ENCODE data around the gene KCTD10. TPM values are rescaled to one million over a fixed set of nuclear protein-coding genes. Genes with fewer than 3 reads are reported as not detected.

The KCTD10 gene
- total and polyA plus RNA-seq, 9 of the 15 experiments (the other 6 are each of a cell fraction or from before 2014, with no cell fraction given) = 1.9 to 37.5 (median 15.7) TPM

DNA sequence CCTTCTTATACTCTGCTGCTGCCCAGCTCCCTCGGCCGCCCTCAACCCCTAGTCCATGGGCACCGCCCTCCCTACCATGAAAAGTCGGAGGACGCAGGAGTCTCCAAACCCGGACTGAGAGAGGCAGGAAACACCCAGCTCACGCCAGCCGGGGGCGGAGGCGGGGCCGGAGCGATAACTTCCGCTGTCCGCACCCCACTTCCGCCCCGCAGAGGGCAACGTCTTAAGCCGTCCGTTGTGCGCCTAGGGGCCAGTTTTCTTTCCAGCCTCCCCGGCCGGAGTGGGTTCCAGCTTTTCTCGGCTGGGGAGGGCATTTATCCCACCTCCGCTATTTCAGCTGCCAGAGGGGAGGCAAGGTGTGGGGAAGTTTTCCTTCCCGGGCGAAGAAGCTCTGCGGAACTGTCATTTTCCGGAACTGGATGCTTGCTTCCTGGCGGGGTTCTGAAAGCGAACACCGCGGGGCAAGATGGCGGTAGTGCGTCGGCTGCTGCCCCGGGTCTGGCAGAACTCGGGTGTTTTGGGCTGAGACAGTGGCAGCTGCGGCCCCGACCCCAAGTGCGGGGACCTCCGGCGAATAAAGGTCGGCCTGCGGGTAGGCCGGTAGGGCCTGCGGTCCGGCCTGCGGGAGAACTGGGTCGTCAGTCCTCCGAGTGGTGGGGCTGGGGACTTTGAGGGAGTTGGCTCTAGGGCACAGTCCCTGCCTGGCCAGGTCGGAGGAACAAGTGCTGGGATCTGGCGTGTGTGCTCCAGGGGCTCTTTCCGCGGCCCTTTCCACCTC lies at the start of gene KCTD10, which contains the start of gene UBE3B (continued):
- TF ChIP-seq MED1 (CRISPR knock-in tag; IDR thresholded peaks at IDR 0.05; ENCODE audit: borderline replicate concordance) (no peak), U2AF1 (optimal IDR thresholded peaks at IDR 0.05; ENCODE audit: low read depth, low read length) (no peak), MCM2 (IDR thresholded peaks at IDR 0.05; ENCODE audit: low read depth) (no peak), ZBTB33 (CRISPR knock-in tag; IDR thresholded peaks at IDR 0.05) (no peak), TFAM (CRISPR knock-in tag; conservative IDR thresholded peaks at IDR 0.05) (no peak), SRSF9 (IDR thresholded peaks at IDR 0.05; ENCODE audit: borderline replicate concordance, low read depth, low read length) (no peak), KLF16 (IDR thresholded peaks at IDR 0.05) (no peak), ZNF592 (IDR thresholded peaks at IDR 0.05) (no peak), CBFB (CRISPR knock-in tag; IDR thresholded peaks at IDR 0.05) (peak; percentile 70; the same call in 1 of the 2 replicates), HEY1 (CRISPR knock-in tag; IDR thresholded peaks at IDR 0.05; ENCODE audit: borderline replicate concordance) (peak; percentile 15; the same call in 1 of the 2 replicates), NFATC3 (IDR thresholded peaks at IDR 0.05) (peak; percentile 84)
